Activated CD4-positive, alpha-beta T cell treated with anti-CD3 and anti-CD28 coated beads for 4 hours (primary cell): Measurements from ENCODE around the gene CRISPLD2.

ENCODE experiments used
- DNase-seq, 2 donors: peaks; one replicate each; pipeline ENCODE4 v3.0.0-alpha.2; 2020

CRISPLD2 gene

DNA sequence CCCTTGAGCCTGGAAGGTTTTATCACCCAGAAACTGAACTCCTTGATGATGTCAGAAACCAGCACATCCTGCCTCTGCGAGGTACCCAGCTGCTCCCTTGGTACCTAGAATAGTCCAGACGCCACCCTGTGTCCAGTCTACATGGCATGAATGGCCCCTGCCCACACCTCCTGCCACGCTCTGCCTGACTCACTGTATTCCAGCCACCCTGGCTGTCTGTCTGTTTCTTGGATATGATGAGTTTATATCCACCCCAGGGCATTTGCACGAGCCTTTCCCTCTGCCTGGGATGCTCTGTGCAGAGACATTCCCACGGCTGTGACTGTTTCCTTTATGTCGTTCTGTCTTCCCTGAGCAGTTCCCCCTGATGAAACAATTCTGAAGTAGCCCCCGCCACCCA is 68.7 kb downstream of the CRISPLD2 start:
- DNase-seq, result no peak

DNA sequence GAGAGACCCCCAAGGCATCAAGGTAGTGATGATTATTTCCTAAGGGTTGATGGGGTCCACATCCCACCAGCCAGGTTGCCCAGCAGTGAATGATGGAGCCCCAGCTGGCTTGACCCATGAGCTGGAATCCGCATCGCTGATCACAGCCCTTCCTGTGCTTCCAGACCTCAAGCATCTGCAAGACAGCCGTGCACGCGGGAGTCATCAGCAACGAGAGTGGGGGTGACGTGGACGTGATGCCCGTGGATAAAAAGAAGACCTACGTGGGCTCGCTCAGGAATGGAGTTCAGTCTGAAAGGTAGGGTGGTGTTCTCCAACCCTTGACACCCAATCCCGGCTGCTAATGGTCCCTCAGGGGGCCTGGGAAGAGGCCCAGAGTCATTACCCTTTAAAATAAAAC is 69.3 kb downstream of the CRISPLD2 start:
- no peak for DNase-seq

DNA sequence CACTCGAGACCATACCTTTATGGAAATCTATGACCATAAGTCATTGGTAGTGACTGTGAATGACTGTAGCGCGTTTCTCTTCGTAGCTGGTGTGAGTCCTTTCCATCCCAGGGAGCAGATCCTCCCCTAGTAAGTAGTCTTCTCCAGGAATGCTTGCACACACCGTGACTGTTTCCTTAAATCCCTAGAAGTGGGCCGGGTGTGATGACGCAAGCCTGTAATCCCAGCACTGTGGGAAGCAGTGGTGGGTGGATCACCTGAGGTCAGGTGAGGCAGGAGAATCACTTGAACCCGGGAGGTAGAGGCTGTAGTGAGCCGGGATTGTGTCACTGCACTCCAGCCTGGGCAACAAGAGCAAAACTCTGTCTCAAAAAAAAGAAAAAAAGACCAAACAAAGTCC is 70.6 kb downstream of the CRISPLD2 start:
- no peak for DNase-seq

DNA sequence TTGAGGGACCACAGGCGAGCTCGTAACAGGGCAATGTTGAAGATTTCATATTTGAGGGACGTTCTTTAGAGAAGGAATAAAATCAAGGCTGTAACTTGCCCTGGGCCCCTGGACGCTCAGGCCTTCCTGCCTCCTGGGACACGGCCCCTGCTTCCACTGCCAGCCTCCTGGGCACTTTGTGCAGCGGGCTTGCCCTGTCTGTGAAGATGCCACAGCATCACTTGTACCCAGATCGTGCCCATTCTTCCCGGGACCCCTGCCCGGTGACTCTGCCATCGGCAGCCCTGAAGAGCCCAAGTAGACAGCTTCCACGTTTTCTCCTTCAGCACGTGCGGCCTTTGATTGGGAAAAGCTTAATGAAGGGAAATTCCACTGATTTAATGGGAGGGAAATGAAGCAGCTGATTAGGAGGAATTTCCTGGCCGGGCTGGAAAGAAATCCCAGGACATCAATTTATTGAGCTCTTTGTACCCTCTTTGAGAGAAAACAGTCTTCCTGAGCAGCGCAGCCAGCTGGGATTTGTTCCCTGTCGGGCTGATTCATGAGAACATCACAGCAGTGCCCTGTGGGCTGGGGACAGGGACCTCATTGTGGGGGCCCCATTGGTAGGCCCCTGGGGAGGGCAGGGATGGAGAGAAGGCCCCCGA is 71.5 kb downstream of the CRISPLD2 start:
- no peak for DNase-seq

DNA sequence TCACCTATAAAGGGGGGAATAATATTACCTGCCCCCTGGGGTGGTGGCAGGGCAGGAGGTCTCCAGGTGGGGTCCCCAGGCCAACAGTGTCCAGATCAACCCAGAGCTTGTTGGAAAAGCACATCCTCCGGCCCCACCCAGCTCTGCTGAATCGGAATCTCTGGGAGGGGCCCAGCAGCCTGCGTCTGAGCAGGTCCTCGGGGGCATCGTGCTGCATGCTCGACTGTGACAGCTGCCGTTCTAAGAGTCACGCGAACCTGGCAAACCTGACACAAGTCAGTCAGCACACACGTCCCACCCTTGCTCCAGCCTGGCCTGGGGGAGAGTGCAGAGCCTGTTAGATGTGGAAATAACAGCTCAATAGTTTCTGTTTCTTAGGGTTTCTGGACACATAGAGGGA is 72.3 kb downstream of the CRISPLD2 start:
- no peak for DNase-seq

DNA sequence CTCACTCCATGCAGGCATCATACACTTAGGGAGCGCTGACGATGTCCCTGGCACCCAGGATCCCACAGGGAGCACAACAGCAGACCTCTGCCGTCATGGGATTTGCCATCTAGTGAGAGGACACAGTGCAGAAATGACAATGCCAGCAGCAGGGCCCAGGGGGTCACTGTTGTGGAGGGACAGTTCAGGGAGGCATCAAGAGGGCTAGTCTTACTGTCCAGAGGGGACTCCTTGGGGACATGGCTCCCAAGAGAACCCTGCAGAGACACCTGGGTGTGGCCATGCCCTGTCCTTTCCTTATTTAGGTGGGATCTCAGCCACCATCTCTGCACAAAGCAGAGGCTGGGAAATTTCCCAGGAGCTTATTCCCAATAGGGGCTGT is 73.7 kb downstream of the CRISPLD2 start:
- DNase-seq, result no peak

DNA sequence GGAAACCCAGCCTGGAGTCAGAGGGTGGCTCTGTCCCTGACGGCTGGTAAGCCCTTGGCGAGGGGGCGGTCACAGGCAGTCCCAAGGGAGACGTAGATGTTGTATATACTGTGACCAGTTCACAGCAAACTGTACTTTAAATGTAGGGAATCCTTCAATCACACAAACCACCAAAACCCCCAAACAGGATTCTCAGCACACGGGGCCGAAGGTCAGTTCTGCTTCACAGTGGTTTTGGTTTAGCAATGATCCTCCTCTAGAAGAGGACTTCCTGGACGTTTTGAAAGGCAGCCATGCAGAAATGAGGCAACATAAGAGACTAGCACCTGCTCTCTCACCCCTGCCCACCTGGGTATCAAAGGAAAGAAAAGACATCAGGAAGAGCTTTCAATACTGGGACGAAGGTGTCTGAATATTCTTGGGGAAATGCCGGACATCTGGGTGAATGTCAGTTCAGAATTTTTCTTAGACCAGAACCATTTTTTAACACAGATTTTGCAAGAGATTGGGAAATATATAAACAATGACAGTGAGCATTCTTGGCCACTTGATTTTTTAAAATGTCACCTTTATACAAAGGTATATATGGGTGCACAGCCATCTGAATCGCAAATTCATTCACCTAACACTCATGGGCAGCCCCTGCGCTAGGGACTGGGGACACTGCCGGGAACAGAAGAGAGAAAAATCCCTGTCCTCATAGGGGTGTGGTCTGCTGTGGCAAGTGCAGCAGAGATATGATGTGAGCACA is 74.2 kb downstream of the CRISPLD2 start:
- no peak for DNase-seq

DNA sequence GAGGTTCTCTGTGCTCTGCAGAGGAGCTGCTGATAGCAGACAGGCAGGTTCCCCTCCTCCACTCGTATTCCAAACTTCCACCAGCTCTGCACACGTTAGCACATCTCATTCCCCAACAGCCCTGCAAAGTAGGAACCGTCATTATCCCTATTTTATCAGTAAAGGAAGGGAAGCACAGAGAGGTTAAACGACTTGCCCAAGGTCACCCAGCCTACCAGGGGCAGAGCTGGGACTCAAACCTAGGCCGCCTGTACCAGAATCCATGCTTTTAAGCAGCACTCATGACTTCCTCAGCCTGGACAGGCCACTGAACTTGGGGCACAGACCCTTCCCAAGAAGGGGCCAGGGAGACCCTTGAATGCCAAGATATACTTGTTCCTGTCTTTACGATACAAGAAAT is 75.2 kb downstream of the CRISPLD2 start:
- DNase-seq, result no peak

DNA sequence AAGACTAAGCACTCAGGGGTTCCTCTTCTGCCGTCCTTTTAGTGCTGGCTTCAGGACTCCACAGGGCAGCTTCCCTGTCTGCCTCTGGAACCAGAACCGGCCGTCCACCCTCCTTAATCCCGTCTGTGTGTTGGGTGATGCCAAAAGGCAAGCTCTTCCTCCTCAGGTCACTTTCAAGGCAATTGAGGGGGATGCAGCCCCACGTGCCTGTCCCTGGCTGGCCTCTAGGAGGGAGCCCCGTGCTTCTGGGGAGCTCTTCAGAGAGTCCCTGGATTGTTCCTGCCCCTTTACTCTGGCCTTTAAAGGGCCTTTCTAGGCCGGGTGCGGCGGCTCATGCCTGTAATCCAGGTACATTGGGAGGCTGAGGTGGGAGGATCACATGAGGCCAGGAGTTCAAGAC is 77.1 kb downstream of the CRISPLD2 start:
- DNase-seq, result no peak

DNA sequence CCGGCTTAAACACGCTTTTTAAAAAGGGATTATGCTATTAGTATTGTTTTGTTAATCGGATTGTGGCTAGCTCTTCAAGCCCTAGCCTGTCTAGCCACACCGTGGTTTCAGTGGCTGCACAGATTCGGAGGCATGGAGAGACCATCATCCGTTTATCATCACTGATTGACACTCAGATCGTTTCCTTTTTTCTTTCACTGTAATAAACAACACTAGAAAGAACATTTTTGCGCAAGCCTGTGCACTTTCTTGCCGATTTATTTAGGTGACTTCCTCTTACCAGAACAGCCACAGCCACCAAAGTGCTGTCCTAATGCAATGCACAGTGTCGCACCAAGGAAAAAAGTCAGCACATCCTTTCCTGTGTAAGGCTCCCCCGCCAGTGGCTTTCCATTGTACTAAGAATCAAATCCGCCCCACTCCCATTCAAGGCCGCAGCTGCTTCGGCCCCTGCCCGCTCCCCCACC is 78.2 kb downstream of the CRISPLD2 start:
- DNase-seq, result no peak

DNA sequence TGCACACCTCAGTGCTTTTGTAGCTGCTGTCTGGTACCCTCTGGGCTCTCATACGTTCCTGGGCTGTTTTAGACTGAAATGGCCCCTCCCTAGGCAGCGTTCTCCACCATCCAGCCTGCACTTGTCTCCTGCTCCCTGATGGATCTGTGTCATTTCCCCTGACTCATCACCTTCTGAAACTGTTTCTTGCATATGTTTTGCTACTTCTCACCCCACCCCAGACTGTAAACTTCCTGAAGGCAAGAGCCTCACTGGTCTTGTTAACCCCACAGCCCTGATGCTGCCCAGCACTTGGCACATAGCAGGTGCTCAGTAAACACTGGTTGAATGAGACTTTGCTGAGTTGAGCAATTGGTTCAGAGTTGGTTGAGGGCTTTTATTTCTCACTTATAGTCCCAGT is 78.7 kb downstream of the CRISPLD2 start:
- DNase-seq, result no peak

DNA sequence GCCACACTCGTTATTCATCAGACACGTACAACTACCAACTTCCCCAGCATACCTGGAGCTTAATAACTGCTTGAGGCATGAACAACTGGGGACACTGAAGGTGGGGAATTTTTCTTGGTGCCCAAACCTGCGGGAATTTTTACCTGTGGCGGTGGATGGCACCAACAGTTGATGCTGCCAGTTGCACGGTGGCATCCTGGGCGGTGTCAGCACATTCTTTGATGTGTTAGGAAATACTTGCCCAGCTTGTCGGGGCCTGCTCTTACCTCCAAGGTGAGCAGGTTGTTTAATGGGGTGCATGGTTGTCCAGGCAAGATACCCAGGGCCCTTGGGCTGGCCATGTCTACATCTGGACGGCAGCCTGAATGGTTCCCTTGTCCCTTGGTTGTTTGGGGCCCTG is 79.6 kb downstream of the CRISPLD2 start:
- no peak for DNase-seq

DNA sequence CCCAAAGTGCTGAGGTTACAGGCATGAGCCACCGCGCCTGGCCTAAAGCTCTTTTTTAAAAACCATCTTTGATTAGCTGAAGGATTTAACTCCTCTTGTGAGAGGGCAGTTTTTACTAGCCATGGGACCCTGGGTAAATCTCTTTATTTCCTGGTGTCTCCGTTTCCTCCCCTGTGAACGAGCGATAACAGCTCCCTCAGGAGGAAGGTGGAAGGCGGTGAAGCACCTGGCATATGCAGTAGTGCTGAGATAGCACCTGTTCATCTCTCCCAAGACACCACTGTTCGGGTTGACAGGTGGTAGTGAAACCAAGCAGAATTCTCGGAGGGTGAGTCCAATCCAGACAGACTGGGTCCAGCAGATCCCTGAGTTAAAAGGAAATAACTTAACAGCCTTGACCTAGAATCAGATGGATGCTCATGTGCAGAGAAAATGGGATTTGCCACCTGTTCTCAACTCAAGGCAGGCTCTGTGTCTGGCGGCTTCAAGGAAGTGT is 86.2 kb downstream of the CRISPLD2 start:
- no peak for DNase-seq

DNA sequence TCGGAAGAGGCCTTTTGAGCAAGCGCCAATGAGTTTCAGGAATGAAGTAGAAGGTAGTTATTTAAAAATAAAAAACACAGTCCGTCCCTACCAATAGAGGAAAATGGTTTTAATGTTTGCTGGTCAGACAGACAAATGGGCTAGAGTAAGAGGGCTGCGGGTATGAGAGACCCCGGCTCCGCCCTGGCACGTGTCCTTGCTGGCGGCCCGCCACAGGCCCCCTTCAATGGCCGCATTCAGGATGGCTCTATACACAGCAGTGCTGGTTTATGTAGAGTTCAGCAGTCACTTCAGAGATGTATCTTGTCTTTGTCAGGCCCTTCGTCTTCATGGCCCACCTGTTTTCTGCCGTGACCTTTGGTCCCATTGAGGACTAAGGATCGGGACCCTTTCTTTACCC is 87.3 kb downstream of the CRISPLD2 start:
- no peak for DNase-seq

DNA sequence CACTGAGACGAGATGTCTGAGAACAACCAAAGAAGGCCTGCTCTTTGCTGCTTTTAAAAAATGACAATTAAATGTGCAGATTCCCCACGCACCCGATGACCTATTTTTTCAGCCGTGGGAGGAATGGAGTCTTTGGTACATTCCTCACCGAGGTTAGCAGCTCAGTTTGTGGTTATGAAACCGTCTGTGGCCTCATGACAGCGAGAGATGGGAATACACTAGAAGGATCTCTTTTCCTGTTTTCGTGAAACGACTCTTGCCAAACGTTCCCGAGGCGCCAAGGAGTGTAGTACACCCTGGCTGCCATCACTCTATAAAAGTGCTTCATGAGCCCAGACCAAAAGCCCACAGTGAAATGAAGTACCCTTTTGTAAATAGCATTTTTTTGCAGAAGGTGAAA is 87.8 kb downstream of the CRISPLD2 start:
- no peak for DNase-seq

DNA sequence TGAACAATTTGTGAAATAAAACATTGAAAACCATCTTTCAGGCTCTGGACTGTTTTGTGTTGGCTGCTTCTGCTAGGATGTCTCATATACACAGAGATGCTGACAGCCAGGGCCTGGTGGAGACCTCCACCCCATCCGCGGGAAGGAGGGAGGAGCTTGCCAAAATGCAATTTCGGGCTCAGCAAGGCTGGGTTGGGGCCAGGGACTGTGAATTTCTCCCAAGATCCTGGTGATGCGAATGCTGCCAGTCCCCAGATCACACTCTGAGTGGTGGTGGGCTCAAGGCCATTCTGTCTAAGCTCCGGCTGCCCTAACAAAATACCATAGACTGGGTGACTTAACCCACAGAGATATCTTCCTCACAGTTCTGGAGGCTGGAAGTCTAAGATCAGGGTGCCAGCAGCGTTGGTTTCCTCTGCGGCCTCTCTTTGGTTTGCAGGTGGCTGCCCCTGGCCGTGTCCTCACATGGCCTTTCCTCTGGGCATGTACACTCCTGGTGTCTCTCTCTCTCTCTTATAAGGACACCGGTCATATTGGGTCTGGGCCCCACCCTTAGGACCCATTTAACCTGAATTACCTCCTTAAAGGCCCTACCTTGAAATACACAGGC is 89.8 kb downstream of the CRISPLD2 start:
- no peak for DNase-seq

DNA sequence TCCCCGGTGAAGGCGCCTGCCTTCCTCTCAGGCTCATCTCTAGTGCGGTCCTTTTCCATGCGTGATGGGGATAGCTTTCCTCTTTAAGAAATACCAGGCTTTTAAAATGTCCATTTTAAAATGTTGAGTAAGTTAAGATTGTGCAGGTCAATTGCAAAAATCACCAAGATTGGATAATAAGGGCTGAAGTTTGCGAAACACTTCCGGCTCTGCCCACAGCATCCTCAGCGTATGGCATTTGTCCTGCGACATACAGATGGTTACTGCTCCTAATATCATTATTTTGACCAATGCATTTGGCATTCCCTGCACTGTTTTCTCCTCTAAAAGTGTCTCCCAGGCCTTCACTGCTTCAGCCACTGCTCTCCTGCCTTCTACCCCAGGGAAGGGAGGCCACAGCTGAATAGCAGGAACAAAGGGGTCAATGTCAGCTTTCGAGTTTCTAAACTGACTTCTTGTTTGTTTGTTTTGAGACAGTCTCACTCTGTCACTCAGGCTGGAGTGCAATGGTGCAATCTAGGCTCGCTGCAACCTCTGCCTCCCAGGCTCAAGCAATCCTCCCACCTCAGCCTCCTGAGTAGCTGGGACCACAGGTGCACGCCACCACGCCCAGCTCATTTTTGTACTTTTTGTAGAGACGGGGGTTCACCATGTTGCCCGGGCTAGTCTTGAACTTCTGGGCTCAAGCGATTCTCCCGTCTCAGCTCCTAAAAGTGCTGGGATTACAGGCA is 91.9 kb downstream of the CRISPLD2 start:
- no peak for DNase-seq

DNA sequence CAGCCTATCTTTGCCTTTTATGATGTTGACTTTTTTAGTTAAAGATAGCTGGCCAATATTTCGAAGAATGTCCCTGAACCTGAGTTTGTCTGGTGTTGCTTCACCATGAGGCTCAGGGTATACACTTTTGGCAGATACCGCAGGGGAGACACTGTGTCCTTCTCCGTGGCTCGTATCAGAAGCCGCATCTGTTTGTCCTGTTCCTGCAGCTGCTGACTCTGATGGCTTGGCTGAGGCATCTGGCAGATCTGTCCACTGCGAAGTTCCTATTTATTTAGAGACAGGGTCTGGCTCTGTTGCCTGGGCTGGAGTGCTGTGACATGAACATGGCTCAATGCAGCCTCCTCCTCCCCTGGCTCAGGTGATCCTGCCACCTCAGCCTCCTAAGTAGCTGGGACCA is 93.5 kb downstream of the CRISPLD2 start:
- no peak for DNase-seq

DNA sequence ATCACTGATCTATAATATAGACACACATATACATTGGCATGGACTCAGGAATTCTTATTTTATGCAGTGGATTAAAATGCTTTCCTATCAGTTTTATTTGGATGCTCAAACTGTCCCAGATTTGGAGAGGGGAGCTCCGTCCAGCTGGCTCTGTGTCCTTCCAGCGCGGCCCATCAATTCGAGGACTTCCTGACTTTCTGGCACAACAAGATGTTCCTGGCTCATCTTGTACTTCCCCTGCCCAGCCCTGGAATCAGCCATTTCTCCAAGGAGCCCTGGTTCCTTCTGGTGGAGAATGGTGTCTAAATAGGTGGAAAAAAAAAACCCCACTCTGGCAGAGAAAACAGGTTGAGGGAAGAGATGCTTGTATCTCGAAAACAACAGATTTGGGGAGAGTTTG is 94.5 kb downstream of the CRISPLD2 start:
- DNase-seq, result no peak

DNA sequence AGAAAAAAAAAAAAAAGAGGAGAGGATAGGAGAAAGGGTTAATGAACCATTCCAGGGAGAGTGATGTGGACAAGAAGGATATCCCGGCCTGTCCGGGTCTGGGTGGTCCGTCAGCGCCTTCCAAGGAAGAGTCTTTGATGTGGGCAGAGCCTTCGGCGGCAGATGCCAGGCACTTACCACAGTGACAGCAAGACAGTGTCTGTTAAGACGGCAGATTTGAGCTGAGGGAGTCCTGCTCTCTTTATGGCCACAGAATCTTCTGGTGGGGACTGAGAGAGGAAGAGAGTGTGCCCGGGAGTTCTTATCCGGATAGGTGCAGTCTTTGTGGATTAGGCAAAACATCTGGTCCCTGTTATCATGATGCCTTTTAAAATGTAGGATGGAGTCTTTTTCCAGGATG is 96.4 kb downstream of the CRISPLD2 start:
- DNase-seq, result no peak

DNA sequence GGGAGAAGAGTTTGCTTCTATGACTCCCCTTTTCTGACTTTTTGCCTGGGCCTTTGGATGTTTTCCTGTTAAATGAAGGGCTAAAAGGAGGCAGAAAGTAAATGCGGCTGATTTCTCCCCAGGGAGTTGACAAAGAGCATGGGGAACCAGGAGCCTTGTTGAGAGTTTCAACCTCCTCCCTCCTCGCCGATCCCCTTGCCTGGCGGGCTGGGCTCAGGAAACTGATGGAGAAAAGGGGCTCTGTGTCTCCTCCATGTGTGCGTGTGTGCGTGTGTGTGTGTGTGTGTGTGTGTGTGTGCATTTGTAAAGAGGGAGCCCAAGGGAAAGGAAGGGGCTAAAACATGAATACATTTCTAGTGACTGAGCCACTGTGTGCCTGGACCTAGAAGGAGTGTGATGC is 97.1 kb downstream of the CRISPLD2 start:
- DNase-seq, result no peak

DNA sequence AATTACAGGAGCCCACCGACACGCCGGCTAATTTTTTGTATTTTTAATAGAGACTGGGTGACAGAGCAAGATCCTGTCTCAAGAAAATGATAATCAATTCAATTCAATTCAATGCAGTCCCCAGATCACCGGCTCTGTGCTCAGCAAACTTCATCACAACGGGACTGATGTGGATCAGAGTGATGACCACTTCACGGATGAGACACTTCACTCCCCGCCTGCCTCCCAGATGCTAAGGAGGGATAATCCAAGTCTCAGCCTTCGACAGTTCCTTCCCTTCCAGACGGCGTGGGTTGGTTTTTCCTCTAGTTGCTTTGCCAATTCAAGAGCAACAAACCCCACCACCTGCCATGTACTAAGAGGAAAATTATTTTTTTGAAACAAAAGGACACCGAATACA is 97.7 kb downstream of the CRISPLD2 start:
- DNase-seq, result no peak
